22Rv1 (cell line): ENCODE data around the gene XAF1.

ENCODE experiments used
- ZFX ChIP-seq: fragments of 450-650 bp; IDR thresholded peaks from 2 replicates; pipeline ENCODE4 v1.6.1; 2017; ENCODE audit warnings: antibody characterized with exemption, borderline replicate concordance
- TF ChIP-seq, protein P1 (sequence below): fragments of 450-650 bp; IDR thresholded peaks from 2 replicates; pipeline ENCODE4 v1.5.1; 2017; ENCODE audit warnings: mild to moderate bottlenecking

GRCh38 chr17:6772016-6772415, 16.2 kb downstream of the XAF1 start:
- TF ChIP-seq, protein P1, sequence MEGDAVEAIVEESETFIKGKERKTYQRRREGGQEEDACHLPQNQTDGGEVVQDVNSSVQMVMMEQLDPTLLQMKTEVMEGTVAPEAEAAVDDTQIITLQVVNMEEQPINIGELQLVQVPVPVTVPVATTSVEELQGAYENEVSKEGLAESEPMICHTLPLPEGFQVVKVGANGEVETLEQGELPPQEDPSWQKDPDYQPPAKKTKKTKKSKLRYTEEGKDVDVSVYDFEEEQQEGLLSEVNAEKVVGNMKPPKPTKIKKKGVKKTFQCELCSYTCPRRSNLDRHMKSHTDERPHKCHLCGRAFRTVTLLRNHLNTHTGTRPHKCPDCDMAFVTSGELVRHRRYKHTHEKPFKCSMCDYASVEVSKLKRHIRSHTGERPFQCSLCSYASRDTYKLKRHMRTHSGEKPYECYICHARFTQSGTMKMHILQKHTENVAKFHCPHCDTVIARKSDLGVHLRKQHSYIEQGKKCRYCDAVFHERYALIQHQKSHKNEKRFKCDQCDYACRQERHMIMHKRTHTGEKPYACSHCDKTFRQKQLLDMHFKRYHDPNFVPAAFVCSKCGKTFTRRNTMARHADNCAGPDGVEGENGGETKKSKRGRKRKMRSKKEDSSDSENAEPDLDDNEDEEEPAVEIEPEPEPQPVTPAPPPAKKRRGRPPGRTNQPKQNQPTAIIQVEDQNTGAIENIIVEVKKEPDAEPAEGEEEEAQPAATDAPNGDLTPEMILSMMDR, result no peak
- no peak for TF ChIP-seq ZFX
